A172 (cell line): ENCODE measurements around the gene MYH14. TPM values are rescaled to one million over a fixed set of nuclear protein-coding genes. Genes with fewer than 3 reads are reported as not detected.
A peak's percentile ranks its signal among the peaks of the same experiment; 100 is the strongest.
"Not testable (repeated sequence)": the region's sequence is repeated elsewhere in the genome, so short reads cannot be mapped to it uniquely, and the experiment has no call there.

Experiments used
- DNase-seq: peaks from one replicate; pipeline ENCODE4 v3.0.0-alpha.2; 2015; ENCODE audit warnings: low spot score
- total RNA-seq: library from RNA; depleted of rRNA; stranded (reverse); fragments of >200 nt; shearing (Covaris generic); gene quantifications from 2 replicates; pipeline ENCODE4 v1.2.3, GENCODE V29; 2014

MYH14 gene
- total RNA-seq, 1 experiment from 2014 or later: 2.4 TPM

- no peak for DNase-seq
These were observed 129.0 kb downstream of the MYH14 start for GRCh38 chr19:50332244-50333038.

GRCh38 chr19:50333235-50333736 lies 129.9 kb downstream of the MYH14 start:
- peak; percentile 92 for DNase-seq

GRCh38 chr19:50333737-50334617 lies 130.6 kb downstream of the MYH14 start:
- DNase-seq: no peak

GRCh38 chr19:50334741-50335421 lies 131.5 kb downstream of the MYH14 start:
- DNase-seq: no peak

- DNase-seq: not testable (repeated sequence)
These were observed 133.6 kb downstream of the MYH14 start for GRCh38 chr19:50337031-50337430.

GRCh38 chr19:50340331-50340730 lies 136.9 kb downstream of the MYH14 start:
- no peak for DNase-seq

- no peak for DNase-seq
These were observed 137.7 kb downstream of the MYH14 start for GRCh38 chr19:50341091-50341564.

GRCh38 chr19:50344661-50345318 lies 141.4 kb downstream of the MYH14 start:
- DNase-seq: no peak

- not testable (repeated sequence) for DNase-seq
These were observed 143.7 kb downstream of the MYH14 start for GRCh38 chr19:50347089-50347581.

GRCh38 chr19:50349277-50350057 lies 146.0 kb downstream of the MYH14 start:
- DNase-seq: no peak

- no peak for DNase-seq
These were observed 148.8 kb downstream of the MYH14 start for GRCh38 chr19:50352242-50352641.

GRCh38 chr19:50353487-50353880 lies 150.1 kb downstream of the MYH14 start:
- not testable (repeated sequence) for DNase-seq

GRCh38 chr19:50356691-50357177 lies 153.3 kb downstream of the MYH14 start:
- no peak for DNase-seq

GRCh38 chr19:50357178-50358100 lies 154.0 kb downstream of the MYH14 start:
- DNase-seq: peak; percentile 62

GRCh38 chr19:50358483-50359327 lies 155.3 kb downstream of the MYH14 start:
- DNase-seq: no peak

GRCh38 chr19:50359328-50359818 lies 156.0 kb downstream of the MYH14 start:
- no peak for DNase-seq
